Measurements from ENCODE around the gene MMS22L. TPM values are rescaled to one million over a fixed set of nuclear protein-coding genes. Genes with fewer than 3 reads are reported as not detected.
A peak's percentile ranks its signal among the peaks of the same experiment; 100 is the strongest.

The MMS22L gene
- total RNA-seq, 1 experiment from 2014 or later: 52.8 TPM

DNA sequence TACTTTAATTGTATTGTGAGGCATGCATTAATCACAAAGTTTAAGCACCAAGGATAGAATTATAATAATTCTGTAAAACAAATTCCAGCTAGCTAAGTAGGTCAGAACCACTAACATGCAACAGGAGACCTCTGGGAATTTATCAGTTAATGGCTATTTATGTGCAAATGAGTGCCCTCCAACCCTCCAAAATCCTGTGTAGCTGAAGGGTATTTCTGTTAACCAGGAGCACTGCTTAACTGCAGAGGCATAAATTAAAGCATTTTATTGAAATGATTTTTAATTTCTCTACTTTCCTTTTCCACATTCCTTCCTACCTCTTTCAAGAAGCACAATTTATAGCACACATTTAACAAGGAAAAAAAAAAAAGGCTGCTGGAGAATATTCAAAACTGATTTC lies 77.0 kb downstream of the MMS22L start:
- H3K56ac ChIP-seq (ENCODE audit: insufficient read length, low read depth, low read length): no peak overlapping the region
- H3K4ac ChIP-seq (ENCODE audit: low read depth, low read length): no peak overlapping the region
- H4K5ac ChIP-seq (ENCODE audit: insufficient read length, low read depth, low read length): no peak overlapping the region
- no peak overlapping the region for H2AFZ ChIP-seq (ENCODE audit: low read length)
- H2BK20ac ChIP-seq (ENCODE audit: low read depth, low read length, poor library complexity, severe bottlenecking): no peak overlapping the region
- H2BK5ac ChIP-seq (ENCODE audit: insufficient read length, low read length): no peak overlapping the region
- H3K27ac Mint-ChIP-seq: peak overlapping the region in 2 of 3 experiments; percentile 25 to 37; a peak in 1 of 7 replicates
- H4K91ac ChIP-seq (ENCODE audit: insufficient read length, low read depth, low read length): no peak overlapping the region
- peaks cover 14% of the 10 kb centered on the region in 2 experiments for H3K4me1 Mint-ChIP-seq
- H3K9me3 Mint-ChIP-seq: no peaks in the 10 kb centered on the region
- no peak overlapping the region for H3K18ac ChIP-seq (ENCODE audit: insufficient read length, low read depth, low read length)
- H3T11ph ChIP-seq (ENCODE audit: low read length): no peak overlapping the region
- H2BK15ac ChIP-seq (ENCODE audit: low read depth, low read length): no peak overlapping the region
- H3K79me2 ChIP-seq (ENCODE audit: insufficient read depth, low read length): 0 out of 2 replicates have a peak, but pooled peaks cover 1% of the 10 kb centered on the region
- H3K27me3 Mint-ChIP-seq (ENCODE audit: low read depth): no peaks in the 10 kb centered on the region
- H4K20me1 ChIP-seq (ENCODE audit: control insufficient read depth, insufficient read depth, insufficient read length): no peaks in the 10 kb centered on the region
- no peak overlapping the region for H3K4me2 ChIP-seq (ENCODE audit: insufficient read depth, insufficient read length, low read length)
- H3K14ac ChIP-seq (ENCODE audit: insufficient read depth, low read length): no peak overlapping the region
- H3K23ac ChIP-seq (ENCODE audit: insufficient read length, low read depth, low read length): no peak overlapping the region
- H3K27me3 ChIP-seq (ENCODE audit: insufficient read depth, low read length): no peaks in the 10 kb centered on the region
- no peaks in the 10 kb centered on the region for H3K79me1 ChIP-seq (ENCODE audit: insufficient read depth, low read depth, low read length, poor library complexity, severe bottlenecking)
- H3K23me2 ChIP-seq (ENCODE audit: insufficient read length, low read depth, low read length, poor library complexity, severe bottlenecking): no peaks in the 10 kb centered on the region
- no peak overlapping the region for H2AK5ac ChIP-seq (ENCODE audit: insufficient read length, low read length)
- no peak overlapping the region for H2BK12ac ChIP-seq (ENCODE audit: insufficient read length, low read depth, low read length)
- no peak overlapping the region; a peak in 1 of 5 replicates for H3K4me3 Mint-ChIP-seq
- no peak overlapping the region for H2BK120ac ChIP-seq (ENCODE audit: low read depth, low read length, poor library complexity, severe bottlenecking)
- no peaks in the 10 kb centered on the region for H3K4me1 ChIP-seq (ENCODE audit: insufficient read depth, low read length)
- TF ChIP-seq CTCF (conservative IDR thresholded peaks at IDR 0.05): no peak
- no peaks in the 10 kb centered on the region for H3K9me3 ChIP-seq (ENCODE audit: control insufficient read depth, low read depth, low read length)
- no peak overlapping the region for H3K9ac ChIP-seq (ENCODE audit: extremely low read depth, insufficient read length, low read length)
- H3K36me3 Mint-ChIP-seq (ENCODE audit: insufficient read depth in 1 of 3, low read depth in 3 of 3): peaks cover 0 to 3% (median 0%) of the 10 kb centered on the region in 3 experiments; a peak in 1 of 7 replicates
- no peak overlapping the region for H4K8ac ChIP-seq (replicated peaks; ENCODE audit: insufficient read length, low read depth, low read length)
- no peak for DNase-seq
- no peak overlapping the region for H3K27ac ChIP-seq (ENCODE audit: insufficient read length, low read depth, low read length)

Data from H9 (cell line).